HFF-Myc (cell line): ENCODE data around the gene TNIK.

Experiments
- DNase-seq: peaks from one replicate; pipeline ENCODE4 v3.0.0-alpha.2; 2011; ENCODE audit warnings: low read depth; ENCODE audit errors: extremely low read depth
- H3K4me3 ChIP-seq: replicated peaks from 2 replicates; pipeline ENCODE4 v1.5.1; 2011; ENCODE audit warnings: low read depth, mild to moderate bottlenecking, control low read depth, low read length
- CTCF ChIP-seq: IDR thresholded peaks from 2 replicates; pipeline ENCODE4 v1.5.1; 2012; ENCODE audit warnings: mild to moderate bottlenecking, low read depth, low read length, control low read depth; ENCODE audit errors: missing control alignments

Gene TNIK

GRCh38 chr3:171175741-171176234, 284.4 kb downstream of the TNIK start:
- DNase-seq, result no peak
- H3K4me3 ChIP-seq, result no peak overlapping the region
- no peak for TF ChIP-seq CTCF

GRCh38 chr3:171173736-171174135, 286.5 kb downstream of the TNIK start:
- no peak overlapping the region for H3K4me3 ChIP-seq
- no peak for TF ChIP-seq CTCF
- DNase-seq, result no peak

GRCh38 chr3:171172070-171172469, 288.1 kb downstream of the TNIK start:
- DNase-seq, result no peak
- no peak overlapping the region for H3K4me3 ChIP-seq
- peak; percentile 37 for TF ChIP-seq CTCF

- DNase-seq, result no peak
Observed at GRCh38 chr3:171169866-171170265, 290.3 kb downstream of the TNIK start.

GRCh38 chr3:171169443-171169842, 290.8 kb downstream of the TNIK start:
- no peak for TF ChIP-seq CTCF

More at GRCh38 chr3:171169866-171170265, 290.3 kb downstream of the TNIK start:
- no peak for TF ChIP-seq CTCF
- no peak overlapping the region for H3K4me3 ChIP-seq

GRCh38 chr3:171168551-171168950, 291.7 kb downstream of the TNIK start:
- no peak overlapping the region for H3K4me3 ChIP-seq
- TF ChIP-seq CTCF, result no peak
- DNase-seq, result no peak

More at GRCh38 chr3:171169443-171169842, 290.8 kb downstream of the TNIK start:
- no peak overlapping the region for H3K4me3 ChIP-seq
- no peak for DNase-seq

GRCh38 chr3:171168086-171168485, 292.1 kb downstream of the TNIK start:
- no peak overlapping the region for H3K4me3 ChIP-seq
- DNase-seq, result no peak
- TF ChIP-seq CTCF, result peak; percentile 43
